ENCODE results near the gene RASA3. TPM values are rescaled to one million over a fixed set of nuclear protein-coding genes. Genes with fewer than 3 reads are reported as not detected.
A peak's percentile ranks its signal among the peaks of the same experiment; 100 is the strongest.

Gene RASA3
- total RNA-seq, 2 donors from 2014 or later, result 6.3 to 12.0 TPM

DNA sequence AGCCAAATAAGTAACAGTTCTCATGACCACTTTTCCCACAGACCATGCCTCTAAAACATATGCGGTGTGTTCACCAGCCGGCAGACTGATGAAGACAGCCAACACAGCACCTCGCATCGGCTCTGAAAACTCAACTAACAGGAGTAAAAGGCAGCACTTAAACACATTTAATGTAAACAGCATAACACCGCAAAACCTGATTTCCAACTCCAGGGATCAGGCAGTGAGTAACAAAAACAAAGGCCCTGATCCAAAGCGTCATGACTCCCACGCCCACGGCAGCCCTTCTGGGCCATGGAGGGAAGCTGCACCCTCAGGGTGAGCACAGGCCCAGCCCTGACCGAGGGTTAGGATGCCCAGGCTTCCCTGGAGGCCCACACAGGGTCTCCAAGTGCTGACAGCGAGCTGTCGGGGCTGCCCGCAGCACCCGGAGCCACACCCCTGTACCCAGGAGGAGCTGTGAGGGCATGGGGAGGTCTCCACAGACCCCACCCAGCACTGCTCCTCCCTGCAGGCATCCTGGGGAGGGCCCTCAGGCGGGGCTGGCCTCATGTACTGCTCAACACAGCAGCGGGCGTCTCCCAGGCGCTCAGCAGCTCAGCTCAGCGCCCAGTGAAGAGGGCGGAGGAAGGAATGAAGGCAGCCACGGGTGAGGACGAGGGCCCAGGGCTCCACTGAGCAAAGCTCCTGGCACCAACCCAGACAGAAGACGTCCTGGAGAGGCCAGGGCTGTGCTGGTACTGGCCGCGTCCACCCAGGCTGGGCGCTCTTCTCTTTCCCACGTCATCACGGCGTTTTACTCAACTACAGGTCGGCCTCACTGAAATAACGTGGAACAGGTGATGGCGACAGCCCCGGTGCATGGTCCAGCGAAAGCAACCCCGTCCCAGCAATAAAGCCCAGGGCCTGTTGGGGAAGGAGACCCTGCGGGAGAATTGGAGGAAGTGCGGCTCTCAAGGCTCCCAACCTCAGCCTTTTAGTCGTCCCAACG, 53.7 kb downstream of the RASA3 start:
- Mint-ChIP-seq H3K4me1 (peaks cover 4% of the 10 kb centered on the region), H3K36me3 (ENCODE audit: low read depth) (peaks cover 9% of the 10 kb centered on the region), H3K4me3 (no peak overlapping the region), H3K27me3 (ENCODE audit: insufficient read depth) (no peaks in the 10 kb centered on the region), H3K9me3 (peaks cover 6% of the 10 kb centered on the region), H3K27ac (no peak overlapping the region)
- no peaks in the 10 kb centered on the region for H3K36me3 ChIP-seq (ENCODE audit: control insufficient read depth, insufficient read depth, low read length)
- no peak overlapping the region for H3K4me3 ChIP-seq (ENCODE audit: low read length)
- TF ChIP-seq, protein P1, sequence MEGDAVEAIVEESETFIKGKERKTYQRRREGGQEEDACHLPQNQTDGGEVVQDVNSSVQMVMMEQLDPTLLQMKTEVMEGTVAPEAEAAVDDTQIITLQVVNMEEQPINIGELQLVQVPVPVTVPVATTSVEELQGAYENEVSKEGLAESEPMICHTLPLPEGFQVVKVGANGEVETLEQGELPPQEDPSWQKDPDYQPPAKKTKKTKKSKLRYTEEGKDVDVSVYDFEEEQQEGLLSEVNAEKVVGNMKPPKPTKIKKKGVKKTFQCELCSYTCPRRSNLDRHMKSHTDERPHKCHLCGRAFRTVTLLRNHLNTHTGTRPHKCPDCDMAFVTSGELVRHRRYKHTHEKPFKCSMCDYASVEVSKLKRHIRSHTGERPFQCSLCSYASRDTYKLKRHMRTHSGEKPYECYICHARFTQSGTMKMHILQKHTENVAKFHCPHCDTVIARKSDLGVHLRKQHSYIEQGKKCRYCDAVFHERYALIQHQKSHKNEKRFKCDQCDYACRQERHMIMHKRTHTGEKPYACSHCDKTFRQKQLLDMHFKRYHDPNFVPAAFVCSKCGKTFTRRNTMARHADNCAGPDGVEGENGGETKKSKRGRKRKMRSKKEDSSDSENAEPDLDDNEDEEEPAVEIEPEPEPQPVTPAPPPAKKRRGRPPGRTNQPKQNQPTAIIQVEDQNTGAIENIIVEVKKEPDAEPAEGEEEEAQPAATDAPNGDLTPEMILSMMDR (conservative IDR thresholded peaks at IDR 0.05), result no peak
- no peaks in the 10 kb centered on the region for H3K9me3 ChIP-seq (ENCODE audit: control insufficient read depth, low read length)
- DNase-seq, result peak; percentile 49
- H3K4me1 ChIP-seq (ENCODE audit: control insufficient read depth, insufficient read depth, low read length), result no peaks in the 10 kb centered on the region
- peak overlapping the region; percentile 70 for H3K27ac ChIP-seq (ENCODE audit: low read depth, low read length)
- no peaks in the 10 kb centered on the region for H3K27me3 ChIP-seq (ENCODE audit: control insufficient read depth, insufficient read depth, low read length, poor library complexity, severe bottlenecking)
- WGBS, 2 experiments (ENCODE audit: insufficient coverage in 1 of 2, insufficient read length in 1 of 2), result 91 to 94% methylated on average over 27 to 38 of the region's 38 CpGs
- H3K9ac ChIP-seq (ENCODE audit: extremely low read depth, low read length, poor library complexity, severe bottlenecking), result no peak overlapping the region

- Mint-ChIP-seq H3K4me1 (peaks cover 4% of the 10 kb centered on the region), H3K4me3 (no peak overlapping the region), H3K36me3 (ENCODE audit: low read depth) (peaks cover 8% of the 10 kb centered on the region), H3K9me3 (peaks cover 4% of the 10 kb centered on the region), H3K27ac (no peak overlapping the region), H3K27me3 (ENCODE audit: insufficient read depth) (no peaks in the 10 kb centered on the region)
- Histone ChIP-seq H3K9ac (ENCODE audit: extremely low read depth, low read length, poor library complexity, severe bottlenecking) (no peak overlapping the region), H3K36me3 (ENCODE audit: control insufficient read depth, insufficient read depth, low read length) (no peaks in the 10 kb centered on the region), H3K4me3 (ENCODE audit: low read length) (no peak overlapping the region), H3K9me3 (ENCODE audit: control insufficient read depth, low read length) (no peaks in the 10 kb centered on the region), H3K27me3 (ENCODE audit: control insufficient read depth, insufficient read depth, low read length, poor library complexity, severe bottlenecking) (no peaks in the 10 kb centered on the region), H3K27ac (ENCODE audit: low read depth, low read length) (peak overlapping the region; percentile 70), H3K4me1 (ENCODE audit: control insufficient read depth, insufficient read depth, low read length) (no peaks in the 10 kb centered on the region)
- WGBS, 2 experiments (ENCODE audit: insufficient coverage in 1 of 2, insufficient read length in 1 of 2), result 78 to 85% methylated on average over 11 to 13 of the region's 13 CpGs
- peak; percentile 64 for DNase-seq
- TF ChIP-seq, protein P1 (conservative IDR thresholded peaks at IDR 0.05), result no peak
Observed at GRCh38 chr13:114077933-114078325, 54.5 kb downstream of the RASA3 start.

DNA sequence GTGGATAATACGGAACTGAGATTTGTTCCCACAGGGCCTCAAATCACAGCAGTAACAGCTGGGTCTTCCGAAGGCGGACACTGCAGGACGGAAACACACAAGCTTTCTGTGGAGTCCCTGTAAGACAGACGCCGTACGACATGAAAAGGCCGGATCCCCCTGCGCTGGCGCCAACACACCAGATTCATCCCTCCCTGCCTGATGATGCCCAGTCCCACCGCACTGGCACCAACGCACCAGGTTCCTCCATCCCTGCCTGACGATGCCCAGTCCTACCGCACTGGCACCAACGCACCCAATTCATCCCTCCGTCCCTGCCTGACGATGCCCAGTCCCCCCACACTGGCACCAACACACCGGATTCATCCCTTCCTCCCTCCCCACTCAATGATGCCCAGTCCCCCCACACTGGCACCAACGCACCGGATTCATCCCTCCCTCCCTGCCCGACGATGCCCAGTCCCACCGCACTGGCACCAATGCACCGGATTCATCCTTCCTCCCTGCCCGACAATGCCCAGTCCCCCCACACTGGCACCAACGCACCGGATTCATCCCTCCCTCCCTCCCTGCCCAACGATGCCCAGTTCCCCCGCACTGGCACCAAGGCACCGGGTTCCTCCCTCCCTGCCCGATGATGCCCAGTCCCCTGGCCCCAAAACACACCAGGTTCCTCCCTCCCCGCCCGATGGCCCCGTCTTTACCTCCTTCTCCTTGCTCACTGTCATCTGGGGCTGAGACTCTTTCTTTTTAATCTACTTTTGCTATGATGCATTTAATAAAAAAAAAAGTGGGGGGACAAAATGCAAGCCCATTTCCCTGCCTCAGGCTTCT, 55.1 kb downstream of the RASA3 start:
- Histone ChIP-seq H3K27ac (ENCODE audit: low read depth, low read length) (peak overlapping the region; percentile 32), H3K27me3 (ENCODE audit: control insufficient read depth, insufficient read depth, low read length, poor library complexity, severe bottlenecking) (no peaks in the 10 kb centered on the region), H3K9me3 (ENCODE audit: control insufficient read depth, low read length) (no peaks in the 10 kb centered on the region), H3K9ac (ENCODE audit: extremely low read depth, low read length, poor library complexity, severe bottlenecking) (no peak overlapping the region), H3K4me3 (ENCODE audit: low read length) (no peak overlapping the region), H3K4me1 (ENCODE audit: control insufficient read depth, insufficient read depth, low read length) (no peaks in the 10 kb centered on the region), H3K36me3 (ENCODE audit: control insufficient read depth, insufficient read depth, low read length) (no peaks in the 10 kb centered on the region)
- Mint-ChIP-seq H3K4me1 (peaks cover 4% of the 10 kb centered on the region), H3K9me3 (no peaks in the 10 kb centered on the region), H3K27ac (no peak overlapping the region), H3K27me3 (ENCODE audit: insufficient read depth) (no peaks in the 10 kb centered on the region), H3K4me3 (no peak overlapping the region), H3K36me3 (ENCODE audit: low read depth) (peaks cover 9% of the 10 kb centered on the region)
- DNase-seq, result peak; percentile 26
- WGBS, 2 experiments (ENCODE audit: insufficient coverage in 1 of 2, insufficient read length in 1 of 2), result 88 to 90% methylated on average over 21 to 34 of the region's 34 CpGs
- TF ChIP-seq, protein P1 (conservative IDR thresholded peaks at IDR 0.05), result no peak
